Mesenchymal stem cell (in vitro differentiated cells and primary cell): ENCODE data around the gene SORBS1.

Source experiments
- DNase-seq: peaks from one replicate; pipeline ENCODE4 v3.0.0-alpha.2; 2013
- H2AFZ ChIP-seq: one replicate; pipeline ENCODE4 v1.6.1; 2013; ENCODE audit warnings: low read depth, mild to moderate bottlenecking, control low read depth, inconsistent platforms, low read length, moderate library complexity
- H2AK5ac ChIP-seq: 2 replicates; pipeline ENCODE4 v1.6.1; 2013; ENCODE audit warnings: low read length, moderate library complexity, mild to moderate bottlenecking, inconsistent platforms; ENCODE audit not compliant: severe bottlenecking
- H2BK120ac ChIP-seq: one replicate; pipeline ENCODE4 v1.6.1; 2013; ENCODE audit warnings: low read depth, mild to moderate bottlenecking, inconsistent platforms, low read length, moderate library complexity
- H2BK12ac ChIP-seq, 2 experiments: one replicate each; pipeline ENCODE4 v1.6.1; 2013; ENCODE audit warnings: inconsistent platforms in 2 of 2, low read length in 2 of 2, mild to moderate bottlenecking in 2 of 2, moderate library complexity in 2 of 2, control low read depth in 1 of 2
- H2BK15ac ChIP-seq: one replicate; pipeline ENCODE4 v1.6.1; 2013; ENCODE audit warnings: mild to moderate bottlenecking, low read depth, inconsistent platforms; ENCODE audit not compliant: poor library complexity, severe bottlenecking
- H2BK5ac ChIP-seq: 2 replicates; pipeline ENCODE4 v1.6.1; 2013; ENCODE audit warnings: low read depth, mild to moderate bottlenecking, low read length, control low read depth, inconsistent platforms; ENCODE audit not compliant: poor library complexity, severe bottlenecking
- H3K14ac ChIP-seq, 2 experiments: one replicate each; pipeline ENCODE4 v1.6.1; 2013; ENCODE audit warnings: inconsistent platforms in 2 of 2, low read length in 2 of 2, control low read depth in 1 of 2, mild to moderate bottlenecking in 1 of 2, moderate library complexity in 1 of 2
- H3K18ac ChIP-seq, 2 experiments: one replicate each; pipeline ENCODE4 v1.6.1; 2013; ENCODE audit warnings: inconsistent platforms in 2 of 2, low read length in 2 of 2, control low read depth in 1 of 2, low read depth in 1 of 2, mild to moderate bottlenecking in 1 of 2
- H3K23ac ChIP-seq, 2 experiments: one replicate each; pipeline ENCODE4 v1.6.1; 2013; ENCODE audit warnings: inconsistent platforms in 2 of 2, low read length in 2 of 2, mild to moderate bottlenecking in 2 of 2, moderate library complexity in 2 of 2, control low read depth in 1 of 2
- H3K27ac ChIP-seq: 2 replicates; pipeline ENCODE4 v1.5.1; 2013; ENCODE audit warnings: mild to moderate bottlenecking, moderate library complexity, low read length, control low read depth, inconsistent platforms; ENCODE audit not compliant: poor library complexity, severe bottlenecking
- H3K27me3 ChIP-seq, 2 experiments: 2 replicates each; pipeline versions ENCODE4 v1.6.1 to v1.7.0; 2013; ENCODE audit warnings: low read length in 2 of 2, mild to moderate bottlenecking in 2 of 2, moderate library complexity in 2 of 2, control low read depth in 1 of 2, inconsistent platforms in 1 of 2; ENCODE audit not compliant: control insufficient read depth in 1 of 2, insufficient read depth in 1 of 2
- H3K36me3 ChIP-seq, 2 experiments: 2 replicates each; pipeline versions ENCODE4 v1.6.1 to v1.7.0; 2013; ENCODE audit warnings: low read length in 2 of 2, control low read depth in 1 of 2, inconsistent platforms in 1 of 2, low read depth in 1 of 2, mild to moderate bottlenecking in 1 of 2; ENCODE audit not compliant: insufficient read depth in 2 of 2, control insufficient read depth in 1 of 2
- H3K4ac ChIP-seq, 2 experiments: one replicate each; pipeline ENCODE4 v1.6.1; 2013; ENCODE audit warnings: inconsistent platforms in 2 of 2, low read length in 2 of 2, mild to moderate bottlenecking in 2 of 2, moderate library complexity in 2 of 2, control low read depth in 1 of 2, low read depth in 1 of 2
- H3K4me1 ChIP-seq: 2 replicates; pipeline ENCODE4 v1.6.1; 2013; ENCODE audit warnings: low read depth, low read length, control low read depth; ENCODE audit not compliant: control insufficient read depth, insufficient read depth
- H3K4me2 ChIP-seq: 2 replicates; pipeline ENCODE4 v1.6.1; 2013; ENCODE audit warnings: low read length, mild to moderate bottlenecking, inconsistent platforms; ENCODE audit not compliant: poor library complexity, severe bottlenecking
- H3K4me3 ChIP-seq, 2 experiments: 2 replicates each; pipeline versions ENCODE4 v1.5.1 to v1.7.0; 2013; ENCODE audit warnings: low read length in 2 of 2, mild to moderate bottlenecking in 2 of 2, control low read depth in 1 of 2, low read depth in 1 of 2; ENCODE audit not compliant: insufficient read depth in 1 of 2
- H3K79me1 ChIP-seq: replicated peaks from 2 replicates; pipeline ENCODE4 v1.6.1; 2013; ENCODE audit warnings: mild to moderate bottlenecking, control low read depth, low read length, inconsistent platforms; ENCODE audit not compliant: poor library complexity, severe bottlenecking
- H3K9ac ChIP-seq: 2 replicates; pipeline ENCODE4 v1.7.0; 2013; ENCODE audit warnings: mild to moderate bottlenecking, low read length, moderate library complexity
- H3K9me3 ChIP-seq: 2 replicates; pipeline ENCODE4 v1.7.0; 2013; ENCODE audit warnings: mild to moderate bottlenecking, low read length; ENCODE audit not compliant: control insufficient read depth
- H4K8ac ChIP-seq: one replicate; pipeline ENCODE4 v1.6.1; 2013; ENCODE audit warnings: inconsistent platforms, mild to moderate bottlenecking, low read length, moderate library complexity
- H4K91ac ChIP-seq: one replicate; pipeline ENCODE4 v1.6.1; 2013; ENCODE audit warnings: mild to moderate bottlenecking, low read length, inconsistent platforms
- WGBS: methylation state at CpG from one replicate; pipeline ENCODE4 v1.1.7; 2013; ENCODE audit warnings: mixed read lengths; 5-methylcytosine and 5-hydroxymethylcytosine counted together

Gene SORBS1

GRCh38 chr10:95291365-95292039, 269.7 kb downstream of the SORBS1 start:
- H3K27me3 ChIP-seq, result peaks cover 0 to 35% of the 10 kb centered on the region in 2 experiments
- no peak overlapping the region for H2AK5ac ChIP-seq
- no peak overlapping the region for H3K27ac ChIP-seq
- H2BK120ac ChIP-seq, result peak overlapping the region; percentile 97
- peak overlapping the region; percentile 89 for H4K8ac ChIP-seq
- H2BK12ac ChIP-seq, result peak overlapping the region in 1 of 2 experiments; percentile 90
- H3K9ac ChIP-seq, result peak overlapping the region; percentile 66
- H3K23ac ChIP-seq, result no peak overlapping the region
- H3K4me2 ChIP-seq, result peak overlapping the region; percentile 87
- H3K4me3 ChIP-seq, result peak overlapping the region; percentile 67 to 74
- 66% methylated on average over 19 of the region's 19 CpGs for WGBS
- peak overlapping the region; percentile 83 for H2AFZ ChIP-seq
- no peak overlapping the region for H3K4ac ChIP-seq
- H3K4me1 ChIP-seq, result peaks cover 21% of the 10 kb centered on the region
- H3K14ac ChIP-seq, result no peak overlapping the region
- peak overlapping the region; percentile 98 for H2BK15ac ChIP-seq
- DNase-seq, result no peak
- H3K9me3 ChIP-seq, result no peaks in the 10 kb centered on the region
- peak overlapping the region; percentile 84 for H4K91ac ChIP-seq
- peaks cover 14% of the 10 kb centered on the region for H3K79me1 ChIP-seq
- H3K36me3 ChIP-seq, result no peaks in the 10 kb centered on the region
- H3K18ac ChIP-seq, result peak overlapping the region in 1 of 2 experiments; percentile 88
- peak overlapping the region; percentile 89 for H2BK5ac ChIP-seq

GRCh38 chr10:95290461-95291364, 270.5 kb downstream of the SORBS1 start, which contains the start of gene PDLIM1:
TSS of gene PDLIM1 (minus strand) at chr10:95291003. CDS start at chr10:95290915, 88 bp downstream.
- H2BK5ac ChIP-seq, result peak within 1 kb of the TSS; percentile 89
- WGBS, result 1% methylated on average over 58 of the region's 119 CpGs
- peak within 1 kb of the TSS; percentile 22 to 90 for H2BK12ac ChIP-seq
- no peak within 1 kb of the TSS for H3K27ac ChIP-seq
- peak within 1 kb of the TSS; percentile 83 for H2AFZ ChIP-seq
- H3K23ac ChIP-seq, result peak within 1 kb of the TSS in 1 of 2 experiments; percentile 74
- peak within 1 kb of the TSS; percentile 98 for H2BK15ac ChIP-seq
- H3K79me1 ChIP-seq, result peaks cover 14% of the 10 kb centered on the region
- peaks cover 20% of the 10 kb centered on the region for H3K4me1 ChIP-seq
- DNase-seq, result peak; percentile 73
- H3K14ac ChIP-seq, result peak within 1 kb of the TSS in 1 of 2 experiments; percentile 74
- H2AK5ac ChIP-seq, result no peak within 1 kb of the TSS
- H3K4ac ChIP-seq, result peak within 1 kb of the TSS; percentile 75 to 83
- H4K91ac ChIP-seq, result peak within 1 kb of the TSS; percentile 84
- H3K18ac ChIP-seq, result peak within 1 kb of the TSS; percentile 59 to 91
- peak within 1 kb of the TSS; percentile 83 for H3K9ac ChIP-seq
- peak within 1 kb of the TSS; percentile 87 for H3K4me2 ChIP-seq
- H3K36me3 ChIP-seq, result no peaks in the 10 kb centered on the region
- H4K8ac ChIP-seq, result peak within 1 kb of the TSS; percentile 89
- H3K4me3 ChIP-seq, result peak within 1 kb of the TSS; percentile 74 to 85
- peak within 1 kb of the TSS; percentile 97 for H2BK120ac ChIP-seq
- no peaks in the 10 kb centered on the region for H3K9me3 ChIP-seq
- H3K27me3 ChIP-seq, result peaks cover 0 to 28% of the 10 kb centered on the region in 2 experiments

- Histone ChIP-seq H2AFZ (no peak overlapping the region), H4K91ac (no peak overlapping the region), H3K18ac (peak overlapping the region; percentile 66 to 71), H2AK5ac (no peak overlapping the region), H3K9ac (peak overlapping the region; percentile 83), H3K4me2 (peak overlapping the region; percentile 75), H3K9me3 (no peaks in the 10 kb centered on the region), H2BK12ac (peak overlapping the region in 1 of 2 experiments; percentile 18), H3K4ac (peak overlapping the region in 1 of 2 experiments; percentile 38), H3K79me1 (peaks cover 16% of the 10 kb centered on the region), H3K27me3 (peaks cover 0 to 20% of the 10 kb centered on the region in 2 experiments), H3K36me3 (no peaks in the 10 kb centered on the region), H4K8ac (no peak overlapping the region), H3K23ac (peak overlapping the region in 1 of 2 experiments; percentile 74), H3K14ac (peak overlapping the region in 1 of 2 experiments; percentile 74), H2BK5ac (no peak overlapping the region), H2BK15ac (peak overlapping the region; percentile 85), H3K4me1 (peaks cover 16% of the 10 kb centered on the region), H2BK120ac (peak overlapping the region; percentile 80), H3K4me3 (peak overlapping the region; percentile 74 to 85), H3K27ac (no peak overlapping the region)
- WGBS, result 9% methylated on average over 12 of the region's 14 CpGs
- no peak for DNase-seq
These were observed 271.2 kb downstream of the SORBS1 start for GRCh38 chr10:95289921-95290421.
